ENCODE results near the gene WDR46.

The WDR46 gene

GRCh38 chr6:33248932-33249731, 39.9 kb downstream of the WDR46 start:
- H3K27ac Mint-ChIP-seq = peak overlapping the region in 2 of 3 experiments; percentile 78 to 92
- H3K4me1 Mint-ChIP-seq = peaks cover 24% of the 10 kb centered on the region
- peaks cover 25% of the 10 kb centered on the region for H3K36me3 Mint-ChIP-seq (ENCODE audit: low read depth)
- peak overlapping the region; percentile 88 to 94 (median 91) for H3K4me3 Mint-ChIP-seq
- no peaks in the 10 kb centered on the region for H3K9me3 Mint-ChIP-seq
- peaks cover 12% of the 10 kb centered on the region for H3K27me3 Mint-ChIP-seq (ENCODE audit: low read depth)
- TF ChIP-seq CTCF (IDR thresholded peaks at IDR 0.05; ENCODE audit: unreplicated experiment in 3 of 3) = no peak

GRCh38 chr6:33248643-33248931, 40.5 kb downstream of the WDR46 start:
- TF ChIP-seq CTCF (IDR thresholded peaks at IDR 0.05; ENCODE audit: unreplicated experiment in 3 of 3) = peak in 1 of 3 experiments; percentile 13
- H3K4me1 Mint-ChIP-seq = peaks cover 24% of the 10 kb centered on the region
- peaks cover 25% of the 10 kb centered on the region for H3K36me3 Mint-ChIP-seq (ENCODE audit: low read depth)
- H3K9me3 Mint-ChIP-seq = no peaks in the 10 kb centered on the region
- H3K27ac Mint-ChIP-seq = peak overlapping the region in 2 of 3 experiments; percentile 78 to 92
- peak overlapping the region; percentile 88 to 94 (median 91) for H3K4me3 Mint-ChIP-seq
- H3K27me3 Mint-ChIP-seq (ENCODE audit: low read depth) = peaks cover 17% of the 10 kb centered on the region

- Mint-ChIP-seq H3K4me1 (peaks cover 24% of the 10 kb centered on the region), H3K4me3 (peak overlapping the region; percentile 88 to 94 (median 91)), H3K9me3 (no peaks in the 10 kb centered on the region), H3K27ac (peak overlapping the region in 2 of 3 experiments; percentile 78 to 92), H3K27me3 (ENCODE audit: low read depth) (peaks cover 20% of the 10 kb centered on the region), H3K36me3 (ENCODE audit: low read depth) (peaks cover 25% of the 10 kb centered on the region)
- TF ChIP-seq CTCF (IDR thresholded peaks at IDR 0.05; ENCODE audit: unreplicated experiment in 3 of 3) = peak; percentile 94 to 99 (median 97)
These were observed 40.9 kb downstream of the WDR46 start for GRCh38 chr6:33247977-33248642.

- Mint-ChIP-seq H3K36me3 (ENCODE audit: low read depth) (no peaks in the 10 kb centered on the region), H3K27ac (no peak overlapping the region), H3K27me3 (ENCODE audit: low read depth) (peaks cover 40% of the 10 kb centered on the region), H3K9me3 (no peaks in the 10 kb centered on the region), H3K4me1 (peaks cover under 1% of the 10 kb centered on the region), H3K4me3 (no peak overlapping the region)
- TF ChIP-seq CTCF (IDR thresholded peaks at IDR 0.05; ENCODE audit: unreplicated experiment in 3 of 3) = no peak
These were observed 45.6 kb downstream of the WDR46 start for GRCh38 chr6:33243476-33243875.

- Mint-ChIP-seq H3K4me3 (no peak overlapping the region), H3K27ac (no peak overlapping the region), H3K36me3 (ENCODE audit: low read depth) (no peaks in the 10 kb centered on the region), H3K9me3 (no peaks in the 10 kb centered on the region), H3K4me1 (no peaks in the 10 kb centered on the region), H3K27me3 (ENCODE audit: low read depth) (peaks cover 40% of the 10 kb centered on the region)
- no peak for TF ChIP-seq CTCF (IDR thresholded peaks at IDR 0.05; ENCODE audit: unreplicated experiment in 3 of 3)
These were observed 47.1 kb downstream of the WDR46 start for GRCh38 chr6:33241968-33242367.
